GM12872 (cell line): Measurements from ENCODE around the gene FANCC.

ENCODE experiments used
- TF ChIP-seq, protein P1 (sequence below): IDR thresholded peaks from 3 replicates; pipeline ENCODE4 v1.5.1; 2011; ENCODE audit warnings: low read depth, mild to moderate bottlenecking, low read length, moderate library complexity; ENCODE audit not compliant: insufficient read depth

Gene FANCC

DNA sequence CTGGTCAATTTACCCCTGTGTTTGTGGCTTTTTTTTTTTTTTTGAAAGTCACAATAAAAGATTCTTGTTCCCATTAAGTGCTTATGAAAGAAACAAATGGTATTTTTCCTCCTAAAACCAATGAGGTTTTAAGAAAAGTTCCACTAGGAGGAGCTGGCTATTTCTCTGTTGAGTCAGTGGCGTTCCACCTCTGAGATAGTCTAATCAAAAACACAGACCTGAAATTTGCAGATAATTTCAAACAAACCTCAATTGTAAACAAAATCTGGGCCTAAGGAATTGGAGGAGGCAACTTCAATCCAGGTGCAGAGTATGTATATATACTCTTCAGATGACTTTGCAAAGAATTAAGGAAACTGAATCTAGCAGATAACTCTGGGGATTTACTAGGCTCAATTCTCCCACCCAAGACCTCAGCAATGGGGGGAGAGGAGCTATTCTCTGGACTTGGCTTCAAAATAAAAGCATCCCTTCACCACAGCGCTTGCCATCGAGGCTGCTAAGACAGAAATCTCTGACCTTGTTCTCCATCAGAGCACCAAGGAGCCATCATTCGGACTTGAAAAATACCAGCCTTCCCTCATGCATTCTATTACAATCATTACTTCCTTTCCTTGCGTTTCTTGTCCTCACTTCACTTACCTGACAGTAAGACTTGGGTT, 52.4 kb downstream of the FANCC start:
- TF ChIP-seq, protein P1, sequence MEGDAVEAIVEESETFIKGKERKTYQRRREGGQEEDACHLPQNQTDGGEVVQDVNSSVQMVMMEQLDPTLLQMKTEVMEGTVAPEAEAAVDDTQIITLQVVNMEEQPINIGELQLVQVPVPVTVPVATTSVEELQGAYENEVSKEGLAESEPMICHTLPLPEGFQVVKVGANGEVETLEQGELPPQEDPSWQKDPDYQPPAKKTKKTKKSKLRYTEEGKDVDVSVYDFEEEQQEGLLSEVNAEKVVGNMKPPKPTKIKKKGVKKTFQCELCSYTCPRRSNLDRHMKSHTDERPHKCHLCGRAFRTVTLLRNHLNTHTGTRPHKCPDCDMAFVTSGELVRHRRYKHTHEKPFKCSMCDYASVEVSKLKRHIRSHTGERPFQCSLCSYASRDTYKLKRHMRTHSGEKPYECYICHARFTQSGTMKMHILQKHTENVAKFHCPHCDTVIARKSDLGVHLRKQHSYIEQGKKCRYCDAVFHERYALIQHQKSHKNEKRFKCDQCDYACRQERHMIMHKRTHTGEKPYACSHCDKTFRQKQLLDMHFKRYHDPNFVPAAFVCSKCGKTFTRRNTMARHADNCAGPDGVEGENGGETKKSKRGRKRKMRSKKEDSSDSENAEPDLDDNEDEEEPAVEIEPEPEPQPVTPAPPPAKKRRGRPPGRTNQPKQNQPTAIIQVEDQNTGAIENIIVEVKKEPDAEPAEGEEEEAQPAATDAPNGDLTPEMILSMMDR = 0 out of 3 replicates have a peak, but pooled peaks have one; percentile 19

DNA sequence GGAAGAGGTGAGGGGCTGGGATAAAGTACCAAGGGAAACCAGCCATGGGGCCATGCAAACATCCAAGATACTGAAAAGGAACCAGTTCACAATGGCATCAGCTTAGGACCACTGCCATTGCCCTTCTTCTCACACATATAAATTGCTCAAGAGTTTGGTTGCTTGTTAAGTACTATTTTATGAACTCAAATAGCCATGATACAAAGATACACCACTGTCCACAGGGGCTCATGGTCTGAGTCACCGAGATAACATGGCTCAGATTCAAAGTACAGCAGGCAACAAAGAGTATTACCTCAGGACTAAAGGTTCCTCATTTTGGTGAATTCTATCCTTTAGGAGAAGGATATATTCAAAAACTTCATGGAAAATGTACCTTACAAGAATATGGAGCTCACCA, 55.6 kb downstream of the FANCC start:
- TF ChIP-seq, protein P1 = no peak

DNA sequence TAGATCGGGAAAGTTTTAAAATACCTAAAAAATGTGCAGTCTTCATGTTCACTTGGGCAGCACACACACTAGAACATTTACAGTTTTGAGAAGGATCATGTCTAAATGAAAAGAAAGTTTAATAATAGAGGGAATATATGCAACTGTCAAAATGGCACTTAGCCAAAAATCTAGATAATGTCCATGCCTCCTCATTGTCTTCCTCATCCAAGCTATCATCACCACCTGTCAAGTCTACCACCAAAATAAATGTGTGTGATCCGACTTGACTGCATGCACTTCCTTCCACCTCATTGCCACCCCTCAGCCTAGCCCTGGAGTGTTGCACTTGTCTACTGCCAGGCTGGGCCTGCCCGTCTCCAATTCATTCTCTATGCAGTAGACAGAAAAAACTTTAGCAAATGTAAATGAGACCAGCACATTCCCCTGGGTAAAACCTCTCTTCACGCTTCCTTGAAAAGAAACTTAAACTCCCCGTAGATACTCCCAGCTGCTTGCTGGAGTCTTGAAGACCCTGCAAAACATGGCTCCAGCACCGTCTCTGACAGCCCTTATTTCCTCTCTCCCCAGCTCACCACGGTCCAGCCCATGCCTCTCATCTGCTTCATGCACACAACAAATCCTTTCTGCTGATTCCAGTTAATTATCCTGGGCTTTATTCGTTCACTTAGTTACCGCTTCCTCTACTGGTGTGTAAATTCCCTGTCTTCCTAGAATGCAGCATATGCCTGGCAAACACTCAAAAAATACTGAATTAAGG, 66.9 kb downstream of the FANCC start:
- TF ChIP-seq, protein P1 = no peak

DNA sequence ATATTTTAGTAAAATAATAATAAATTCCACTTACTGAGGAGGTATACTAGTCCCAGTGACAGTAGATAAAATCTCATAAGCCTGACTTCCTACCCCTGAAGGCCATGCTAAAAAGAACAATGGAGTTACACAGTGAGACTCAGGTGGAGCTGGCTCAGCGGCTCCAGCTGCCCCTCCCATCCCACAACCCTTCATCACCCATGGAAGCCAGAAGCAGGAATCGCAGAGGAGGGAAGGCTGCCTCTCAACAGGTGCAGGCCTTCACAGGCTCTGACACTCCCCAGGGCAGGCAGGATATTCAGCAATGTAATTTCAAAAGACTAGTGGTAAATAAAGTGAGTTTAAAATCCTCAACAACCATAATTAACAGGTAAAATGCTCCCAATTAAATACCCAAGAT, 67.5 kb downstream of the FANCC start:
- TF ChIP-seq, protein P1 = no peak

DNA sequence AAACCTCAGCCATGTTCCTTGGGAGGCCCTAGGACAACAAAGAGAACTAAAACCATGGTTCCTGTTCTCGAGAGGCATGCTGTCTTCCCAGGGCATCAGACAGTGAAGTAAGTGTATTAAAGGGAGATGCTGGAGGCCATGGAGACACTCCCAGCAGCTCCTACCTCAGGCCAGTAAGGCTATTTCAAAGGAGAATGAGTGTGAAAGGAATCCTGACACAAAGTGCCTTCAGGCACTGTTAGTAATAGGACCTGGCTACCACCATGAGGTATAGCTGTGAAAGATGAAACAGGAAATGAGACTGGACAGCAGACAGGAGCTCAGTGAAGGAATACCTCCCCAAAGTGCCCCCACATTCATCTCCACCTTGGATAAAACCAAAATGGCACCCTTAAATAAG, 71.0 kb downstream of the FANCC start:
- TF ChIP-seq, protein P1 = no peak

DNA sequence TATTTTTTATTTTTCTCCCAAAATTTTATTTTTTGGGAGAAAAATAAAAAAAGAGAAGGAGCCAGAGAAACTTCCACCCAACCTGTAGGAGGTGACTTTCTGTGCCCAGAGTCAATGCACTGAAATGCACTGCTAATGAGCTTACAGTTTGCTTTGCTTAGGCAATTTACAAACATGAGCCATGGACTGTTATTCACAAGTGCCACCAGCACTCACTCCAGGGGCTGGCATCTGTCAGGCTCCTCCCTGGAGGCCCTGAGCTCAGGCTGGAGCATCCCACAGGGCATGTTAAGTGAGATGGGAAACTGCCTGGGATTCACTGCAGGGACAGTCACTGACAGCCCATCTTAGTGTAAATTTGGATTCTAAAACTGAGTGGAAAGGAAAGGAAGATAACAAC, 74.9 kb downstream of the FANCC start:
- TF ChIP-seq, protein P1 = no peak

DNA sequence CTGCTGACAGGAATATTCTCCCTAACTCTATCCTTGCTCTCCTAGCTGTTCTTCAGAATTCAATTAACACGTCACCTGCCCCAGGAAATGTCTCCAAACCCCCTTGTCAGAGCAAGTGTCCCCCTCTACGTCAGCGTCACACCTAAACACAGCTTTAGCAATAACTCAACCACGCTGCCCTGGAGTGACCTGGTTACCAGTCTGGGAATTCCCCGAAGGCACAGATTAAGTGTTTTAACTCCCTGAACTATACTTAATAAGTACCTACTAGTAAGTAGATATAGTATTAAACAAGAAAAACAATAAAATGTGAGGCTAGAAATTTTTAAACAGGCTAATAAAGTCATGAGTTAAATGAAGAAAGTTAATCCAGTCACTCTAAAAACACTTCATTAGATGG, 78.4 kb downstream of the FANCC start:
- TF ChIP-seq, protein P1 = no peak
